Measurements from ENCODE around the gene NDUFAF3.
A peak's percentile ranks its signal among the peaks of the same experiment; 100 is the strongest.

DNA sequence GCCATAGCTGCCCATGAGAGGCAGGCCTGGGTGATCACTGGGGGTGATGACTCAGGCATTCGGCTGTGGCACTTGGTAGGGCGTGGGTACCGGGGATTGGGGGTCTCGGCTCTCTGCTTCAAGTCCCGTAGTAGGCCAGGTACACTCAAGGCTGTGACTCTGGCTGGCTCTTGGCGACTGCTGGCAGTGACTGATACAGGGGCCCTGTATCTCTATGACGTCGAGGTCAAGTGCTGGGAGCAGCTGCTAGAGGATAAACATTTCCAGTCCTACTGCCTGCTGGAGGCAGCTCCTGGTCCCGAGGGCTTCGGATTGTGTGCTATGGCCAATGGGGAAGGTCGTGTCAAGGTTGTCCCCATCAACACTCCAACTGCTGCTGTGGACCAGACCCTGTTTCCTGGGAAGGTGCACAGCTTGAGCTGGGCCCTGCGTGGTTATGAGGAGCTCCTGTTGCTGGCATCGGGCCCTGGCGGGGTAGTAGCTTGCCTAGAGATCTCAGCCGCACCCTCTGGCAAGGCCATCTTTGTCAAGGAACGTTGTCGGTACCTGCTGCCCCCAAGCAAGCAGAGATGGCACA, 9.4 kb upstream of the NDUFAF3 start:
- TF ChIP-seq POLR2AphosphoS5 (IDR thresholded peaks at IDR 0.05; ENCODE audit: low read depth, low read length): peak; percentile 63
- TF ChIP-seq TAF1 (IDR thresholded peaks at IDR 0.05; ENCODE audit: low read depth, low read length): no peak
